Thyroid gland (tissue), 4 donors: ENCODE measurements around the gene MCAT. TPM values are rescaled to one million over a fixed set of nuclear protein-coding genes. Genes with fewer than 3 reads are reported as not detected.

Experiments used
- DNase-seq, 2 donors: peaks; one replicate each; pipeline ENCODE4 v3.0.0-alpha.2; 2019
- H3K27ac ChIP-seq, 3 donors: fragments of 200-600 bp; sonication (generic); 1 replicate in 2 of 3; 2 replicates in 1 of 3; pipeline ENCODE4 v1.5.1; 2016 to 2019; ENCODE audit warnings: mild to moderate bottlenecking in 1 of 3, moderate library complexity in 1 of 3
- H3K27me3 ChIP-seq: fragments of 200-600 bp; sonication (generic); one replicate; pipeline ENCODE4 v1.5.1; 2019
- H3K36me3 ChIP-seq, 2 donors: fragments of 200-600 bp; sonication (generic); one replicate each; pipeline ENCODE4 v1.5.1; 2016 to 2019
- H3K4me1 ChIP-seq, 2 donors: fragments of 200-600 bp; sonication (generic); one replicate each; pipeline ENCODE4 v1.5.1; 2017 to 2019
- H3K4me3 ChIP-seq, 3 donors: fragments of 200-600 bp; sonication (generic); replicated peaks in 1 of 3; 1 replicate in 2 of 3; 2 replicates in 1 of 3; pipeline ENCODE4 v1.5.1; 2016; ENCODE audit warnings: mild to moderate bottlenecking in 1 of 3
- H3K9me3 ChIP-seq: fragments of 200-600 bp; sonication (generic); one replicate; pipeline ENCODE4 v1.5.1; 2017
- POLR2A ChIP-seq, 2 donors: fragments of 450-650 bp; IDR thresholded peaks; one replicate each; pipeline ENCODE4 v1.6.1; 2017; ENCODE audit warnings: antibody characterized with exemption in 2 of 2, mild to moderate bottlenecking in 2 of 2, moderate library complexity in 1 of 2
- WGBS, 2 donors: methylation state at CpG; one replicate each; pipeline ENCODE4 v1.1.5; 2017; 5-methylcytosine and 5-hydroxymethylcytosine counted together
- intact Hi-C: fragments of 100-400 bp; cut with DNase I; formaldehyde crosslinking; loops from one replicate; pipeline ENCODE4 v1.15.1; 2023
- total RNA-seq, 4 donors: library from RNA; depleted of rRNA; stranded (reverse); fragments of >200 nt; gene quantifications; one replicate each; pipeline ENCODE4 v1.2.3, GENCODE V29; 2016
- TF ChIP-seq, protein P1 (sequence below), 6 experiments: fragments of 200-600 bp in 3 of 6; fragments of 450-650 bp in 3 of 6; sonication (generic) in 3 of 6; IDR thresholded peaks; one replicate each; pipeline ENCODE4 v1.5.1; 2016 to 2019; ENCODE audit warnings: antibody characterized with exemption in 6 of 6, mild to moderate bottlenecking in 2 of 6, inconsistent platforms in 1 of 6, moderate library complexity in 1 of 6

MCAT gene
- total RNA-seq, 4 donors from 2014 or later = 28.4 to 48.5 (median 38.3) TPM

- 87 to 89% methylated on average over 7 to 8 of the region's 10 CpGs for WGBS, 2 donors
- Histone ChIP-seq H3K9me3 (no peaks in the 10 kb centered on the region), H3K27me3 (no peaks in the 10 kb centered on the region), H3K4me1 (peaks cover 9 to 10% of the 10 kb centered on the region in 2 donors), H3K4me3 (no peak overlapping the region), H3K27ac (no peak overlapping the region), H3K36me3 (peaks cover 7 to 8% of the 10 kb centered on the region in 2 donors)
- no peak for TF ChIP-seq POLR2A (IDR thresholded peaks at IDR 0.05)
- TF ChIP-seq, protein P1, sequence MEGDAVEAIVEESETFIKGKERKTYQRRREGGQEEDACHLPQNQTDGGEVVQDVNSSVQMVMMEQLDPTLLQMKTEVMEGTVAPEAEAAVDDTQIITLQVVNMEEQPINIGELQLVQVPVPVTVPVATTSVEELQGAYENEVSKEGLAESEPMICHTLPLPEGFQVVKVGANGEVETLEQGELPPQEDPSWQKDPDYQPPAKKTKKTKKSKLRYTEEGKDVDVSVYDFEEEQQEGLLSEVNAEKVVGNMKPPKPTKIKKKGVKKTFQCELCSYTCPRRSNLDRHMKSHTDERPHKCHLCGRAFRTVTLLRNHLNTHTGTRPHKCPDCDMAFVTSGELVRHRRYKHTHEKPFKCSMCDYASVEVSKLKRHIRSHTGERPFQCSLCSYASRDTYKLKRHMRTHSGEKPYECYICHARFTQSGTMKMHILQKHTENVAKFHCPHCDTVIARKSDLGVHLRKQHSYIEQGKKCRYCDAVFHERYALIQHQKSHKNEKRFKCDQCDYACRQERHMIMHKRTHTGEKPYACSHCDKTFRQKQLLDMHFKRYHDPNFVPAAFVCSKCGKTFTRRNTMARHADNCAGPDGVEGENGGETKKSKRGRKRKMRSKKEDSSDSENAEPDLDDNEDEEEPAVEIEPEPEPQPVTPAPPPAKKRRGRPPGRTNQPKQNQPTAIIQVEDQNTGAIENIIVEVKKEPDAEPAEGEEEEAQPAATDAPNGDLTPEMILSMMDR (IDR thresholded peaks at IDR 0.05) = no peak
- DNase-seq = no peak
- intact Hi-C loops = no loop called here
Observed at GRCh38 chr22:43182118-43182517, 38.9 kb upstream of the MCAT start.

DNA sequence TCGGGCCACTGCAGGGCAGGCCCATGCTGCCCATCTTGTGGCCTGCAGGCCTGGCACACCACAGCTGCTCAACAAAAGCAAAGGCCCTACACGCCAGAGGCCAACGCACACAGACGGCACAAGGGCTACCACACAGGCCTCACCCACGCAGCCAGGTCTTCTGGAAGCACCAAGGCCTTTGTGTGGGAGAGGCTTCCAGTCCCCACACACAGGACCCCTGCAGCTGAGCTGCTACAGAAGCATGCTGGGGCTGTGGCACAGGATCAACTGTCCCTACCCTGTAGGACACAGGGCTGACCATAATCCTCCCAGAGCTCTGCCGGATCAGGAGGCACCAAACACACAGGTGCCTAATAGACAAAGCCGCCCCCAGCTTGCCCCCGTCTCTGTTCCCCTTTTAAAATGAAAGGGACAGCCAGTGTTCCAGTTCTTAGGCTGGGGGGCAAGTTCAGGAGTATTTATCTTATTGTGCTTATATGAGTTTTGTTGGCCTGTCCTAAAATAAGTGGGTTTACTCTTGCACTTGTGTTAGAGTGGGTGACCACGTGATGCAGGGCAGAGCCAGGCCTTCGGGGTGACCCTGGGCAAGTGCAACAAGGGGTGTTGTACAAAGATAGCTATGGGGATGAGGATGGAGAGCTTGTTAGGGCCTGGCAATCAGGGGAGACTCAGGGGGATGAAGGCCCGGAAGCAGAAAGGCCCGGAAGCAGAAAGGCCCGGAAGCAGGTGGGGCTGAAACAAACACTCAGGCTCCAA lies 38.3 kb upstream of the MCAT start:
- Histone ChIP-seq H3K9me3 (no peaks in the 10 kb centered on the region), H3K4me1 (peaks cover 9 to 10% of the 10 kb centered on the region in 2 donors), H3K27me3 (no peaks in the 10 kb centered on the region), H3K36me3 (peaks cover 7 to 8% of the 10 kb centered on the region in 2 donors), H3K4me3 (no peak overlapping the region), H3K27ac (no peak overlapping the region)
- no peak for DNase-seq
- 77 to 91% methylated on average over 5 to 9 of the region's 13 CpGs for WGBS, 2 donors
- intact Hi-C loops = no loop called here
- TF ChIP-seq, protein P1 (IDR thresholded peaks at IDR 0.05) = no peak
- no peak for TF ChIP-seq POLR2A (IDR thresholded peaks at IDR 0.05)

DNA sequence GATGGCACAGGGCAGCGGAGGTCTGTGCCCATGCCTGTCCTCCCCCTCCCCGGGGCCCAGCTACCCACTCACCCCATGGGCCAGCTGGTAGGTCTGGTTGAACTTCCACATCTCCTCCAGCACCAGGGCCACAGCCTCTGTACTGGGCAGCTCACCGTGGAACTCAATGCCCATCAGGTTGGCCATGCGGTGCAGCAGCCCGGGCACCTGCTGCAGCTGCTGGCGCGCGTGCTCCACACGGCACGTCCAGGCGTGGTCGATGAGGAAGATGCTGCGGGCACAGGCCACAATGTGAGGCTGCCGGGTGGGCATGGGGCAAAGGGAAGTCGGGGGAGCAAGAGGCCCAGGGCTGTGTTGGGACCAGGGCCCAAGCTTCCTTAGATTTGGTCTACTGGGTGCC lies 37.5 kb upstream of the MCAT start:
- intact Hi-C loops = no loop called here
- H3K27me3 ChIP-seq = no peaks in the 10 kb centered on the region
- TF ChIP-seq POLR2A (IDR thresholded peaks at IDR 0.05) = no peak
- TF ChIP-seq, protein P1 (IDR thresholded peaks at IDR 0.05) = no peak
- H3K27ac ChIP-seq = no peak overlapping the region
- peaks cover 3 to 4% of the 10 kb centered on the region in 2 donors for H3K4me1 ChIP-seq
- no peaks in the 10 kb centered on the region for H3K9me3 ChIP-seq
- 92 to 93% methylated on average over 12 to 15 of the region's 15 CpGs for WGBS, 2 donors
- H3K36me3 ChIP-seq = peaks cover 7 to 8% of the 10 kb centered on the region in 2 donors
- H3K4me3 ChIP-seq = no peak overlapping the region
- no peak for DNase-seq

- H3K4me3 ChIP-seq = no peak overlapping the region
- H3K36me3 ChIP-seq = peaks cover 7 to 8% of the 10 kb centered on the region in 2 donors
- no peak for TF ChIP-seq POLR2A (IDR thresholded peaks at IDR 0.05)
- TF ChIP-seq, protein P1 (IDR thresholded peaks at IDR 0.05) = no peak
- DNase-seq = no peak
- H3K27me3 ChIP-seq = no peaks in the 10 kb centered on the region
- no peak overlapping the region for H3K27ac ChIP-seq
- intact Hi-C loops = no loop called here
- no peaks in the 10 kb centered on the region for H3K4me1 ChIP-seq
- no peaks in the 10 kb centered on the region for H3K9me3 ChIP-seq
- WGBS, 2 donors = 97 to 98% methylated on average over 15 of the region's 15 CpGs
Observed at GRCh38 chr22:43179911-43180195, 36.7 kb upstream of the MCAT start.

- H3K27me3 ChIP-seq = no peaks in the 10 kb centered on the region
- DNase-seq = no peak
- H3K27ac ChIP-seq = no peak overlapping the region
- H3K4me1 ChIP-seq = no peaks in the 10 kb centered on the region
- H3K9me3 ChIP-seq = no peaks in the 10 kb centered on the region
- TF ChIP-seq, protein P1 (IDR thresholded peaks at IDR 0.05) = no peak
- TF ChIP-seq POLR2A (IDR thresholded peaks at IDR 0.05) = no peak
- peaks cover 9 to 10% of the 10 kb centered on the region in 2 donors for H3K36me3 ChIP-seq
- no peak overlapping the region for H3K4me3 ChIP-seq
- WGBS, 2 donors = 99% methylated on average over 10 to 19 of the region's 25 CpGs
- intact Hi-C loops = no loop called here
Observed at GRCh38 chr22:43179146-43179910, 36.1 kb upstream of the MCAT start.
